Measurements from ENCODE around the gene MCM5. TPM values are rescaled to one million over a fixed set of nuclear protein-coding genes. Genes with fewer than 3 reads are reported as not detected.
A peak's percentile ranks its signal among the peaks of the same experiment; 100 is the strongest.

The MCM5 gene
- 34.4 and 37.2 TPM in 2 replicates for total RNA-seq (2014; rRNA removed; shearing (Covaris generic))
- 48.4 and 51.5 TPM in 2 replicates for polyA plus RNA-seq (2016; fragmentation: Nextera tagmentation; extraction: Ambion mirVana)

- Histone ChIP-seq H3K9me3 (ENCODE audit: low read depth) (no peaks in the 10 kb centered on the region), H3K36me3 (ENCODE audit: low read depth) (no peaks in the 10 kb centered on the region), H3K4me3 (peak within 1 kb of the TSS; percentile 90), H3K9ac (peak within 1 kb of the TSS; percentile 84), H3K27me3 (replicated peaks; ENCODE audit: insufficient read depth) (no peaks in the 10 kb centered on the region), H2AFZ (peak within 1 kb of the TSS; percentile 92), H3K4me2 (ENCODE audit: unreplicated experiment) (peak within 1 kb of the TSS; percentile 79), H3K27ac (peak within 1 kb of the TSS; percentile 30), H3K79me2 (ENCODE audit: insufficient read depth) (peaks cover 6% of the 10 kb centered on the region), H4K20me1 (ENCODE audit: insufficient read depth) (no peaks in the 10 kb centered on the region), H3K4me1 (ENCODE audit: insufficient read depth) (no peaks in the 10 kb centered on the region), H3K9me2 (ENCODE audit: insufficient read depth) (no peaks in the 10 kb centered on the region), H3F3A (ENCODE audit: insufficient read depth) (peaks cover 20% of the 10 kb centered on the region)
- DNase-seq = peak; percentile 100
- 1 to 3% methylated on average over 61 to 63 of the region's 64 CpGs for whole genome bisulfite sequencing, 2 experiments (ENCODE audit: low coverage in 1 of 2, low lambda C conversion rate in 2 of 2, missing lambda C conversion rate in 2 of 2)
- TF ChIP-seq EZH2 (IDR thresholded peaks at IDR 0.05; ENCODE audit: insufficient read depth, poor library complexity, severe bottlenecking) (no peak), EZH2phosphoT487 (IDR thresholded peaks at IDR 0.05; ENCODE audit: insufficient read depth, low read depth) (no peak)
- in situ Hi-C loops (cut with MboI) = no loop called here
Measured at GRCh38 chr22:35399678-35400500, at the start of gene MCM5. Gene MCM5, plus strand, starts transcription at chr22:35400140. Its CDS starts 299 bp downstream, at chr22:35400439.

- H3K4me2 ChIP-seq (ENCODE audit: unreplicated experiment) = peak overlapping the region; percentile 95
- H3F3A ChIP-seq (ENCODE audit: insufficient read depth) = peaks cover 12% of the 10 kb centered on the region; the same call in 1 of the 2 replicates
- in situ Hi-C loops (cut with MboI) = loop anchor here (10.0 kb wide), 1 partner anchor 234 kb away; no protein-coding TSS in a partner anchor
- peaks cover 15% of the 10 kb centered on the region for H3K4me1 ChIP-seq (ENCODE audit: insufficient read depth)
- WGBS, 2 experiments (ENCODE audit: low coverage in 1 of 2, low lambda C conversion rate in 2 of 2, missing lambda C conversion rate in 2 of 2) = 2 to 3% methylated on average over 33 to 46 of the region's 47 CpGs
- no peaks in the 10 kb centered on the region for H3K36me3 ChIP-seq (ENCODE audit: low read depth)
- no peaks in the 10 kb centered on the region for H3K79me2 ChIP-seq (ENCODE audit: insufficient read depth)
- no peaks in the 10 kb centered on the region for H3K9me3 ChIP-seq (ENCODE audit: low read depth)
- H3K27ac ChIP-seq = peak overlapping the region; percentile 66
- DNase-seq = peak; percentile 97
- no peaks in the 10 kb centered on the region for H4K20me1 ChIP-seq (ENCODE audit: insufficient read depth)
- no peaks in the 10 kb centered on the region for H3K27me3 ChIP-seq (replicated peaks; ENCODE audit: insufficient read depth)
- peak overlapping the region; percentile 78 for H2AFZ ChIP-seq
- no peaks in the 10 kb centered on the region for H3K9me2 ChIP-seq (ENCODE audit: insufficient read depth)
- TF ChIP-seq EZH2 (IDR thresholded peaks at IDR 0.05; ENCODE audit: insufficient read depth, poor library complexity, severe bottlenecking) (no peak), EZH2phosphoT487 (IDR thresholded peaks at IDR 0.05; ENCODE audit: insufficient read depth, low read depth) (no peak)
- H3K9ac ChIP-seq = peak overlapping the region; percentile 88
- peak overlapping the region; percentile 72 for H3K4me3 ChIP-seq
Measured at GRCh38 chr22:35350539-35351503, 49.1 kb upstream of the MCM5 start.

GRCh38 chr22:35352214-35353111, 47.5 kb upstream of the MCM5 start:
- WGBS, 2 experiments (ENCODE audit: low coverage in 1 of 2, low lambda C conversion rate in 2 of 2, missing lambda C conversion rate in 2 of 2) = 74 to 79% methylated on average over 18 to 19 of the region's 19 CpGs
- Histone ChIP-seq H3K27me3 (replicated peaks; ENCODE audit: insufficient read depth) (no peaks in the 10 kb centered on the region), H3K4me3 (no peak overlapping the region), H4K20me1 (ENCODE audit: insufficient read depth) (no peaks in the 10 kb centered on the region), H3K4me2 (ENCODE audit: unreplicated experiment) (no peak overlapping the region), H3K9ac (no peak overlapping the region), H3K36me3 (ENCODE audit: low read depth) (no peaks in the 10 kb centered on the region), H3F3A (ENCODE audit: insufficient read depth) (peaks cover 15% of the 10 kb centered on the region; the same call in 1 of the 2 replicates), H3K9me3 (ENCODE audit: low read depth) (no peaks in the 10 kb centered on the region), H3K27ac (no peak overlapping the region), H3K9me2 (ENCODE audit: insufficient read depth) (no peaks in the 10 kb centered on the region), H2AFZ (no peak overlapping the region), H3K79me2 (ENCODE audit: insufficient read depth) (no peaks in the 10 kb centered on the region), H3K4me1 (ENCODE audit: insufficient read depth) (peaks cover 15% of the 10 kb centered on the region)
- peak; percentile 45 for DNase-seq
- TF ChIP-seq EZH2 (IDR thresholded peaks at IDR 0.05; ENCODE audit: insufficient read depth, poor library complexity, severe bottlenecking) (no peak), EZH2phosphoT487 (IDR thresholded peaks at IDR 0.05; ENCODE audit: insufficient read depth, low read depth) (no peak)
- in situ Hi-C loops (cut with MboI) = loop anchor here (10.0 kb wide), 1 partner anchor 232 kb away; no protein-coding TSS in a partner anchor
